ENCODE results near the gene SMC1B. TPM values are rescaled to one million over a fixed set of nuclear protein-coding genes. Genes with fewer than 3 reads are reported as not detected.

The SMC1B gene
- total and polyA plus RNA-seq, 2 experiments from 2014 or later: 0.10 TPM; not detected in 1

DNA sequence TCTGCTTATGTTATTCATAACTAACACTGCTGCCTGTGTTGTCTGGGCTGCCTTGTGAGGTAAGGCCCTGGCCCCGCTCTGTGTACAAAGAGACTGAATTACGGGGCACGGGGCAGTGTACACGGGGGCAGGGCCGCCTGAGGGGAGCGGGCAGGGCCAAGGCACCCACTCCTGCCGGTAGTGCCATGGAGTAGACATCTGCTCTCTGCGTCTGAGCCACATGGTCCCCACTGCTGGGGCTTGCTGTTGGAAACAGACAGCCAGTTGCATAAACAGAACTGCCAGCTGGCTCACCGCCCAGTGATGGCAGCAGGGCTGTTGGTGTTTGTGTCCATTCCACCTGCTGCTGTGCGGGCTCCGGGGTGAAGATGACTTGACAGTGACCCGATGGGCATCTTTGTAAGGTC lies 83.9 kb downstream of the SMC1B start:
- TF ChIP-seq ZNF331 (CRISPR knock-in tag; IDR thresholded peaks at IDR 0.05; ENCODE audit: low read depth): no peak
- TF ChIP-seq, protein P1, sequence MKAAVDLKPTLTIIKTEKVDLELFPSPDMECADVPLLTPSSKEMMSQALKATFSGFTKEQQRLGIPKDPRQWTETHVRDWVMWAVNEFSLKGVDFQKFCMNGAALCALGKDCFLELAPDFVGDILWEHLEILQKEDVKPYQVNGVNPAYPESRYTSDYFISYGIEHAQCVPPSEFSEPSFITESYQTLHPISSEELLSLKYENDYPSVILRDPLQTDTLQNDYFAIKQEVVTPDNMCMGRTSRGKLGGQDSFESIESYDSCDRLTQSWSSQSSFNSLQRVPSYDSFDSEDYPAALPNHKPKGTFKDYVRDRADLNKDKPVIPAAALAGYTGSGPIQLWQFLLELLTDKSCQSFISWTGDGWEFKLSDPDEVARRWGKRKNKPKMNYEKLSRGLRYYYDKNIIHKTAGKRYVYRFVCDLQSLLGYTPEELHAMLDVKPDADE (IDR thresholded peaks at IDR 0.05): no peak
- TF ChIP-seq, protein P2, sequence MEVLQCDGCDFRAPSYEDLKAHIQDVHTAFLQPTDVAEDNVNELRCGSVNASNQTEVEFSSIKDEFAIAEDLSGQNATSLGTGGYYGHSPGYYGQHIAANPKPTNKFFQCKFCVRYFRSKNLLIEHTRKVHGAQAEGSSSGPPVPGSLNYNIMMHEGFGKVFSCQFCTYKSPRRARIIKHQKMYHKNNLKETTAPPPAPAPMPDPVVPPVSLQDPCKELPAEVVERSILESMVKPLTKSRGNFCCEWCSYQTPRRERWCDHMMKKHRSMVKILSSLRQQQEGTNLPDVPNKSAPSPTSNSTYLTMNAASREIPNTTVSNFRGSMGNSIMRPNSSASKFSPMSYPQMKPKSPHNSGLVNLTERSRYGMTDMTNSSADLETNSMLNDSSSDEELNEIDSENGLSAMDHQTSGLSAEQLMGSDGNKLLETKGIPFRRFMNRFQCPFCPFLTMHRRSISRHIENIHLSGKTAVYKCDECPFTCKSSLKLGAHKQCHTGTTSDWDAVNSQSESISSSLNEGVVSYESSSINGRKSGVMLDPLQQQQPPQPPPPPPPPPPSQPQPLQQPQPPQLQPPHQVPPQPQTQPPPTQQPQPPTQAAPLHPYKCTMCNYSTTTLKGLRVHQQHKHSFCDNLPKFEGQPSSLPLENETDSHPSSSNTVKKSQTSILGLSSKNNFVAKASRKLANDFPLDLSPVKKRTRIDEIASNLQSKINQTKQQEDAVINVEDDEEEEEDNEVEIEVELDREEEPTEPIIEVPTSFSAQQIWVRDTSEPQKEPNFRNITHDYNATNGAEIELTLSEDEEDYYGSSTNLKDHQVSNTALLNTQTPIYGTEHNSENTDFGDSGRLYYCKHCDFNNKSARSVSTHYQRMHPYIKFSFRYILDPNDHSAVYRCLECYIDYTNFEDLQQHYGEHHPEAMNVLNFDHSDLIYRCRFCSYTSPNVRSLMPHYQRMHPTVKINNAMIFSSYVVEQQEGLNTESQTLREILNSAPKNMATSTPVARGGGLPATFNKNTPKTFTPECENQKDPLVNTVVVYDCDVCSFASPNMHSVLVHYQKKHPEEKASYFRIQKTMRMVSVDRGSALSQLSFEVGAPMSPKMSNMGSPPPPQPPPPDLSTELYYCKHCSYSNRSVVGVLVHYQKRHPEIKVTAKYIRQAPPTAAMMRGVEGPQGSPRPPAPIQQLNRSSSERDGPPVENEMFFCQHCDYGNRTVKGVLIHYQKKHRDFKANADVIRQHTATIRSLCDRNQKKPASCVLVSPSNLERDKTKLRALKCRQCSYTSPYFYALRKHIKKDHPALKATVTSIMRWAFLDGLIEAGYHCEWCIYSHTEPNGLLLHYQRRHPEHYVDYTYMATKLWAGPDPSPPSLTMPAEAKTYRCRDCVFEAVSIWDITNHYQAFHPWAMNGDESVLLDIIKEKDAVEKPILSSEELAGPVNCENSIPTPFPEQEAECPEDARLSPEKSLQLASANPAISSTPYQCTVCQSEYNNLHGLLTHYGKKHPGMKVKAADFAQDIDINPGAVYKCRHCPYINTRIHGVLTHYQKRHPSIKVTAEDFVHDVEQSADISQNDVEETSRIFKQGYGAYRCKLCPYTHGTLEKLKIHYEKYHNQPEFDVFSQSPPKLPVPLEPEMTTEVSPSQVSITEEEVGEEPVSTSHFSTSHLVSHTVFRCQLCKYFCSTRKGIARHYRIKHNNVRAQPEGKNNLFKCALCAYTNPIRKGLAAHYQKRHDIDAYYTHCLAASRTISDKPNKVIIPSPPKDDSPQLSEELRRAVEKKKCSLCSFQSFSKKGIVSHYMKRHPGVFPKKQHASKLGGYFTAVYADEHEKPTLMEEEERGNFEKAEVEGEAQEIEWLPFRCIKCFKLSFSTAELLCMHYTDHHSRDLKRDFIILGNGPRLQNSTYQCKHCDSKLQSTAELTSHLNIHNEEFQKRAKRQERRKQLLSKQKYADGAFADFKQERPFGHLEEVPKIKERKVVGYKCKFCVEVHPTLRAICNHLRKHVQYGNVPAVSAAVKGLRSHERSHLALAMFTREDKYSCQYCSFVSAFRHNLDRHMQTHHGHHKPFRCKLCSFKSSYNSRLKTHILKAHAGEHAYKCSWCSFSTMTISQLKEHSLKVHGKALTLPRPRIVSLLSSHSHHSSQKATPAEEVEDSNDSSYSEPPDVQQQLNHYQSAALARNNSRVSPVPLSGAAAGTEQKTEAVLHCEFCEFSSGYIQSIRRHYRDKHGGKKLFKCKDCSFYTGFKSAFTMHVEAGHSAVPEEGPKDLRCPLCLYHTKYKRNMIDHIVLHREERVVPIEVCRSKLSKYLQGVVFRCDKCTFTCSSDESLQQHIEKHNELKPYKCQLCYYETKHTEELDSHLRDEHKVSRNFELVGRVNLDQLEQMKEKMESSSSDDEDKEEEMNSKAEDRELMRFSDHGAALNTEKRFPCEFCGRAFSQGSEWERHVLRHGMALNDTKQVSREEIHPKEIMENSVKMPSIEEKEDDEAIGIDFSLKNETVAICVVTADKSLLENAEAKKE (CRISPR knock-in tag; IDR thresholded peaks at IDR 0.05): no peak
- no peak for TF ChIP-seq JUNB (IDR thresholded peaks at IDR 0.05; ENCODE audit: unreplicated experiment)
- no peak for TF ChIP-seq NANOG (IDR thresholded peaks at IDR 0.05; ENCODE audit: borderline replicate concordance)
- no peak for TF ChIP-seq REST (IDR thresholded peaks at IDR 0.05; ENCODE audit: unreplicated experiment)
- TF ChIP-seq EZH2phosphoT487 (IDR thresholded peaks at IDR 0.05; ENCODE audit: unreplicated experiment): no peak
- no peak for TF ChIP-seq EZH2 (IDR thresholded peaks at IDR 0.05; ENCODE audit: low read depth, unreplicated experiment)
- TF ChIP-seq POLR2AphosphoS5 (IDR thresholded peaks at IDR 0.05; ENCODE audit: low read depth): no peak
- no peak for TF ChIP-seq CREB1 (CRISPR knock-in tag; IDR thresholded peaks at IDR 0.05; ENCODE audit: low read depth)
- no peak for TF ChIP-seq STAT1 (IDR thresholded peaks at IDR 0.05; ENCODE audit: unreplicated experiment)
- no peak for TF ChIP-seq ZNF114 (CRISPR knock-in tag; IDR thresholded peaks at IDR 0.05)
- H3K36me3 ChIP-seq (ENCODE audit: insufficient read depth): peaks cover 9% of the 10 kb centered on the region
- H3K9me3 Mint-ChIP-seq: no peaks in the 10 kb centered on the region
- H3K4me1 ChIP-seq (ENCODE audit: insufficient read depth): no peaks in the 10 kb centered on the region
- peaks cover 4% of the 10 kb centered on the region; the same call in 1 of the 2 replicates for H3K79me2 ChIP-seq (replicated peaks; ENCODE audit: insufficient read depth)
- H3K27me3 ChIP-seq (ENCODE audit: insufficient read depth): no peaks in the 10 kb centered on the region
- H3K4me3 ChIP-seq: no peak overlapping the region
- H3K27ac Mint-ChIP-seq: no peak overlapping the region
- no peak overlapping the region for H3K27ac ChIP-seq (ENCODE audit: low read depth)
- no peak for ATAC-seq
- H3K4me2 ChIP-seq: no peak overlapping the region
- H3K9me2 ChIP-seq (ENCODE audit: insufficient read depth): no peaks in the 10 kb centered on the region
- H3K4me1 Mint-ChIP-seq: no peaks in the 10 kb centered on the region
- H3K36me3 Mint-ChIP-seq (ENCODE audit: low read depth): peaks cover 33% of the 10 kb centered on the region
- no peaks in the 10 kb centered on the region; the same call in 1 of the 2 replicates for H4K20me1 ChIP-seq (replicated peaks; ENCODE audit: insufficient read depth)
- H3K4me3 Mint-ChIP-seq: no peak overlapping the region
- H3F3A ChIP-seq (replicated peaks; ENCODE audit: low read depth): no peaks in the 10 kb centered on the region
- no peak for DNase-seq (ENCODE audit: low spot score)
- H3K27me3 Mint-ChIP-seq (ENCODE audit: insufficient read depth, low read depth, poor library complexity): peaks cover 7% of the 10 kb centered on the region
- H2AFZ ChIP-seq: no peak overlapping the region
